RPMI8226 (cell line): ENCODE data around the gene RNF212B.
A peak's percentile ranks its signal among the peaks of the same experiment; 100 is the strongest.
"Not testable (repeated sequence)": the region's sequence is repeated elsewhere in the genome, so short reads cannot be mapped to it uniquely, and the experiment has no call there.

ENCODE experiments used
- DNase-seq: peaks from one replicate; pipeline ENCODE4 v3.0.0-alpha.2; 2015

The RNF212B gene

DNA sequence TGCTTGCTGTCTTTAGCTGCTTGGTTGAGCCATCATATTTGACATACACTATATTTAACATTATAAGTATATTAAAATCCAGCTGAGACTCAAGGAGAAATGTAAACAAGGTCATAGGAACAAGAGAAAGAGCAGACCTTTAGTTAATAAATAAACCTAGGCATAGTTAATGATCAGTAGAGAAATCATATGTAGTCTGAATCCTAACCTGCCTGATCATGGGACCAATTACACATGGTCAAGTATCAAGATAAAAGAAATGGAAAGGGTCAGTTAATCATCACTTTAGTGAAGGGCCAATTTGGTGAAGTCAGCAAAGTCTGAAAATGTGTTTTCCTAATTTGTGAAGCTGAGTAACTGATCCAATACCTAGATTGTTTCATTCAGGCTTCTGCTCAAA, 7.5 kb downstream of the RNF212B start:
- DNase-seq: no peak

DNA sequence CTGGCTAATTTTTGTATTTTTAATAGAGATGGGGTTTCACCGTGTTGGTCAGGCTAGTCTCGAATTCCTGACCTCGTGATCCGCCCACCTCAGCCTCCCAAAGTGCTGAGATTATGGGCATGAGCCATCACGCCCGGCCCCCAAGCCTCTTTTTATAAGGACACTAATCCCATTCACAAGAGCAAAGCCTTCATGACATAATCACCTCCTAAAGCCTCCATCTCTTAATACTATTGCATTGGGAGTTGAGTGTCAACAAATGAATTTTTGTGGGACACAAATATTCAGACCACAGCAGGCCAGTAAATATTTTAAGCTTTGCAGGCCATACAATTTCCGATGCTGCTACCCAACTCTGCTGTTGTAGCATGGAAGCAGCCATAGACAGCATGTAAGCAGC, 10.9 kb downstream of the RNF212B start:
- no peak for DNase-seq

- no peak for DNase-seq
Observed at GRCh38 chr14:23249824-23250223, 12.1 kb downstream of the RNF212B start.

- DNase-seq: no peak
Observed at GRCh38 chr14:23252006-23252405, 14.3 kb downstream of the RNF212B start.

DNA sequence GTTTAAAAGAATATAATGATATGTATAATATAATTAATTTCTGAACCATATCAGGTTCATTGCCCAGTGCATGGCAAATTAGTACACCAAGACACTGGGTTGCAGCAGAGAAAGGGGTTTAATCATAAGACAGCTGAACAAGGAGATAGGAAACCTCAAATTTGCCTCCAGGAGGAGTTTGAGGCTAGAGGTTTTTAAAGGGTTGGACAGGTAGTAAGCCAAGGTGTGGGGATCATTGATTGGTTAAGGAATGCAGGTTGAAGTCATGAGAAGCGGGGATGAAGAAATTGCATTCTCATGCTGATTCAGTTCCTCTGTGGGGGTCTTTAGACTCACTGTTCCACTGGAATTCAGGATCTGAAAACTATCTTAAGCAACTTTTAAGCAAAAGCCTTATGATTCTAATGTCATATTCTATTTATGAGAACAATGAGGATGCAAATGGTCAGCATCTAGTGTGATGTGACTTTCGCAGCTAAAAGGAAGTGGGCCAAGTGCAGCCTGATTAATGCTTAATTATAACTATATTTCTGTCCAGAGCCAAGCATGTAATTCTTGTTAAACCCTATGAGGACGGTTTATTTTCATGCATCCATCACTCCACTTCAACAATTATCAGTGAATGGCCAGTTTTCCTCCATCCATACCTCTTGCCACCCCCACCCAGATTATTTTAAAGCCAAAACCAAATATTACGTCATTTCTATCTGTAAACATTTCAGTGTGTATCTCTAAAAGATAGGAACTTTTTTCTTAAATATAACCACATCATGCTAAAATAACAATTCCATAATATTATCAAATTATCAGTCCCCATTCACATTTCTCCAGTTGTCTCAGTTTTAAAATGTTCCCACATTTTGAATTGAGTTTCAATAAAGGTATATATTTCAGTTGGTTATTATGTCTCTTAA, 14.9 kb downstream of the RNF212B start:
- no peak for DNase-seq

GRCh38 chr14:23258256-23258655, 20.5 kb downstream of the RNF212B start:
- no peak for DNase-seq

- DNase-seq: no peak
Observed at GRCh38 chr14:23259426-23259825, 21.7 kb downstream of the RNF212B start.

DNA sequence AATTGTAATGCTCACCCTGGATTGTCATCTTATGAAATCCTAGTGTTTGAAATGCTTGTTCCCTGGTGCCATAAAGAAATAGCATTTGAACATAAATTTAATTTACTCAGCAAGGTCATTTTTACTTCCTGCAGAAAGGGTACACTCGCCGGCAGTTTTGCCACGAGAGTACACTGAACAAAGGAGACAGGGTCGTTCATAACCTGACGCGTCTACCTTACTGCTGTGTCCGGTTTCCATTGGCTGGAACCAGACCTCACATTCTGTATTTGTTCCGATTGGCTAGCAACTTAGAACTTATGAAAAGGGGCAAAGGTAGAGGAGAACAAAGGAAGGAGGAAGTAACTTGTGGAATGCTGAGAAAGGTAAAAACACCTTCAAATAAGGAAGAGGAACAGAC, 23.1 kb downstream of the RNF212B start:
- not testable (repeated sequence) for DNase-seq

- no peak for DNase-seq
Observed at GRCh38 chr14:23269193-23269592, 31.5 kb downstream of the RNF212B start.

GRCh38 chr14:23275412-23275811, 37.7 kb downstream of the RNF212B start:
- DNase-seq: no peak

- DNase-seq: no peak
Observed at GRCh38 chr14:23277189-23277588, 39.5 kb downstream of the RNF212B start.

- not testable (repeated sequence) for DNase-seq
Observed at GRCh38 chr14:23277928-23278327, 40.2 kb downstream of the RNF212B start.

- DNase-seq: no peak
Observed at GRCh38 chr14:23281247-23281646, 43.5 kb downstream of the RNF212B start.

DNA sequence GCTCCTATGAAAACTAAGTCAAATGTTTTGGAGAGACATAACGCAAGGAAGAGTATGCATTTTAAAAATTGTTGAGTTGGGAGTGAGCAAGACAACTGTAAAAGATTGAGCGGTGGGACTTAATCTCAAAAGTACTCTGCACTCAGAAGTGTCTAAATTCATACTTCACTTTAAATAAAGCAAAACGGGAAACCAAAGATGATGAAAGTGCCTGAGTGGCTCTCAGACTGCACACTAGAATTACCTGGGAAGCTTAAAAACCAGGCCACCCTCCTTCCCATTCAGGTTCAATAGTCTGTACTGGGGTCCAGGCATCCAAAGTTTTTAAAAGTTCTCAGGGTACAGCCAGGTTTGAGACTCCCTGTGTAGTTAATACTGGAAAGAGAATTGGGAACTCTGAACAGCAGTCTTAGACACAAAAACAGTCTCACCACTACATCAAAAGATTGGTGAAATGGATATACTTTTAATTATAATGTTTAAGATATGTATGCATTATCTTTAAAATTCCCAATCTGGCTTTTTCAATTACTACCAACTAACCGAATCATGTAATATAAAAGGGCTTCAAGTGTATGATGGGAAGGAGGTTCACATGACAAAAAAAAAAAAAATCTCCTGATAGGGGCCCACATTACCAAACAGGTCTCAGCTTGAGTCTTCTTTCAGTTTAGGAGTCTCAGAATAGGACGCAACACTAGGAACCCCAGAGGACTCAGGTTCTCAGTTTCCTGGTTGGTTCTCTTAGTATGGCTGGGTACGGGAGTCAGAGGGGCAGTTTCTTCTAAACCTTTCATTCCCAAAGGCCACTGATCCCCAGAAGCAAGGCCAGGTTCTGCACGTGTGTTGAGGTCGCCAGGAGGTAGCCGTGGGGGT, 47.2 kb downstream of the RNF212B start:
- DNase-seq: no peak

- no peak for DNase-seq
Observed at GRCh38 chr14:23285530-23286019, 47.8 kb downstream of the RNF212B start.

- DNase-seq: peak; percentile 93
Observed at GRCh38 chr14:23286020-23286901, 48.5 kb downstream of the RNF212B start, which contains the start of gene HOMEZ. TSS of gene HOMEZ (minus strand) at chr14:23286132. CDS start at chr14:23285952, 180 bp downstream.

GRCh38 chr14:23286902-23287479, 49.3 kb downstream of the RNF212B start:
- DNase-seq: no peak

GRCh38 chr14:23294734-23295561, 57.2 kb downstream of the RNF212B start:
- peak; percentile 61 for DNase-seq

GRCh38 chr14:23296012-23296777, 58.5 kb downstream of the RNF212B start:
- no peak for DNase-seq

- no peak for DNase-seq
Observed at GRCh38 chr14:23297096-23297495, 59.4 kb downstream of the RNF212B start.
